ENCODE measurements around the gene OCA2. TPM values are rescaled to one million over a fixed set of nuclear protein-coding genes. Genes with fewer than 3 reads are reported as not detected.

The OCA2 gene
- total and polyA plus RNA-seq, 2 of the 8 experiments (the other 6 are each of a cell fraction or from before 2014, with no cell fraction given), result 0.20 TPM

GRCh38 chr15:28058082-28058481 is 41.0 kb downstream of the OCA2 start:
- Histone ChIP-seq H3K23me2 (ENCODE audit: low read depth, low read length) (no peaks in the 10 kb centered on the region), H3K56ac (replicated peaks; ENCODE audit: insufficient read length, low read depth, low read length) (no peak overlapping the region), H2BK5ac (ENCODE audit: low read depth, low read length) (no peak overlapping the region), H2BK12ac (ENCODE audit: low read depth, low read length) (no peak overlapping the region), H2AK5ac (ENCODE audit: low read depth, low read length) (no peak overlapping the region), H3K4ac (replicated peaks; ENCODE audit: insufficient read length, low read depth, low read length) (no peak overlapping the region), H3K9me3 (ENCODE audit: insufficient read depth in 2 of 2, low read depth in 1 of 2, low read length in 1 of 2) (peaks cover 3 to 5% of the 10 kb centered on the region in 2 experiments; a peak in 1 of 4 replicates), H4K8ac (ENCODE audit: extremely low read depth, insufficient read depth, low read length) (no peak overlapping the region), H3K4me1 (replicated peaks in 1 of 4; ENCODE audit: control insufficient read depth in 3 of 4, insufficient read depth in 4 of 4, low read length in 3 of 4) (no peaks in the 10 kb centered on the region; a peak in 1 of 7 replicates), H2AFZ (ENCODE audit: low read length) (no peak overlapping the region), H2BK120ac (replicated peaks; ENCODE audit: low read depth, low read length) (no peak overlapping the region), H3K79me2 (ENCODE audit: control insufficient read depth in 1 of 2, insufficient read depth in 2 of 2, low read length in 2 of 2) (no peaks in the 10 kb centered on the region), H3K4me3 (ENCODE audit: extremely low read depth in 1 of 4, insufficient read depth in 2 of 4, low read depth in 3 of 4, low read length in 4 of 4) (no peak overlapping the region), H2BK20ac (ENCODE audit: low read length) (no peak overlapping the region), H4K91ac (replicated peaks; ENCODE audit: insufficient read length, low read length) (no peak overlapping the region), H3K4me2 (ENCODE audit: insufficient read depth in 1 of 2, low read depth in 2 of 2, low read length in 2 of 2) (no peak overlapping the region), H3K27me3 (replicated peaks in 1 of 4; ENCODE audit: control insufficient read depth in 3 of 4, extremely low read depth in 1 of 4, insufficient read depth in 3 of 4, low read length in 3 of 4) (no peaks in the 10 kb centered on the region), H3K14ac (ENCODE audit: insufficient read length) (no peak overlapping the region), H3K18ac (ENCODE audit: extremely low read depth, low read length) (no peak overlapping the region), H3K23ac (ENCODE audit: insufficient read length) (no peak overlapping the region), H4K5ac (ENCODE audit: insufficient read length, low read depth, low read length) (no peak overlapping the region), H3K36me3 (ENCODE audit: control insufficient read depth in 2 of 4, insufficient read depth in 4 of 4, low read length in 3 of 4) (no peaks in the 10 kb centered on the region), H3K79me1 (ENCODE audit: low read depth, low read length) (no peaks in the 10 kb centered on the region), H3K27ac (ENCODE audit: low read depth, low read length) (no peak overlapping the region), H3K9ac (replicated peaks in 1 of 4; ENCODE audit: extremely low read depth in 1 of 4, low read depth in 3 of 4, low read length in 3 of 4) (no peak overlapping the region), H2BK15ac (ENCODE audit: low read length) (no peak overlapping the region), H4K20me1 (replicated peaks in 1 of 2; ENCODE audit: control insufficient read depth in 1 of 2, insufficient read depth in 2 of 2, low read length in 2 of 2) (no peaks in the 10 kb centered on the region)
- POLR2A ChIA-PET (ENCODE audit: partially characterized antibody), result no interaction called here
- CTCF ChIA-PET (ENCODE audit: partially characterized antibody), result interaction anchor here (1.0 to 1.4 kb wide), 5 partner anchors 10 to 67 kb away, joined by 3 to 4 read pairs (median 3); no protein-coding TSS in a partner anchor
- no peak for TF ChIP-seq ATF3 (IDR thresholded peaks at IDR 0.05; ENCODE audit: insufficient read depth, low read depth, low read length)
- WGBS, 2 experiments (ENCODE audit: extremely low coverage in 1 of 2, insufficient coverage in 1 of 2, insufficient read length in 1 of 2, insufficient replicate concordance in 2 of 2, low coverage in 1 of 2, low lambda C conversion rate in 2 of 2, missing lambda C conversion rate in 1 of 2), result 89% methylated on average over 5 of the region's 6 CpGs; no CpG with 5 or more reads in 1 of the 2 experiments
- DNase-seq (ENCODE audit: low read depth in 1 of 2, low spot score in 2 of 2) (no peak), FAIRE-seq (no peak)

Data from H1 (cell line).